Bronchial epithelial cell (primary cell): ENCODE results near the gene ECSIT. TPM values are rescaled to one million over a fixed set of nuclear protein-coding genes. Genes with fewer than 3 reads are reported as not detected.
A peak's percentile ranks its signal among the peaks of the same experiment; 100 is the strongest.

Source experiments
- DNase-seq: peaks from one replicate; pipeline ENCODE4 v3.0.0-alpha.2; 2010; ENCODE audit warnings: low read depth
- FAIRE-seq: peaks from 2 replicates; lab custom pipeline; 2011; peaks lifted over from hg19 to GRCh38; lab: Jason Lieb, UNC
- H3K27me3 ChIP-seq: 2 replicates; pipeline ENCODE4 v1.5.1; 2011; ENCODE audit warnings: low read length; ENCODE audit not compliant: control insufficient read depth, insufficient read depth
- H3K36me3 ChIP-seq: 2 replicates; pipeline ENCODE4 v1.5.1; 2011; ENCODE audit warnings: low read length; ENCODE audit not compliant: control insufficient read depth, insufficient read depth
- H3K4me3 ChIP-seq: 2 replicates; pipeline ENCODE4 v1.5.1; 2011; ENCODE audit warnings: mild to moderate bottlenecking, low read depth, low read length, control low read depth
- total RNA-seq: library from RNA; depleted of rRNA; stranded (reverse); fragments of >200 nt; gene quantifications from 2 replicates; pipeline ENCODE4 v1.2.1, GENCODE V29; 2014
- TF ChIP-seq, protein P1 (sequence below): IDR thresholded peaks from 2 replicates; pipeline ENCODE4 v1.5.1; 2011; ENCODE audit warnings: mild to moderate bottlenecking, moderate library complexity, low read length, control low read depth, inconsistent platforms; ENCODE audit not compliant: insufficient read depth, severe bottlenecking

ECSIT gene
- total RNA-seq, 1 donor from 2014 or later: 57.4 TPM

DNA sequence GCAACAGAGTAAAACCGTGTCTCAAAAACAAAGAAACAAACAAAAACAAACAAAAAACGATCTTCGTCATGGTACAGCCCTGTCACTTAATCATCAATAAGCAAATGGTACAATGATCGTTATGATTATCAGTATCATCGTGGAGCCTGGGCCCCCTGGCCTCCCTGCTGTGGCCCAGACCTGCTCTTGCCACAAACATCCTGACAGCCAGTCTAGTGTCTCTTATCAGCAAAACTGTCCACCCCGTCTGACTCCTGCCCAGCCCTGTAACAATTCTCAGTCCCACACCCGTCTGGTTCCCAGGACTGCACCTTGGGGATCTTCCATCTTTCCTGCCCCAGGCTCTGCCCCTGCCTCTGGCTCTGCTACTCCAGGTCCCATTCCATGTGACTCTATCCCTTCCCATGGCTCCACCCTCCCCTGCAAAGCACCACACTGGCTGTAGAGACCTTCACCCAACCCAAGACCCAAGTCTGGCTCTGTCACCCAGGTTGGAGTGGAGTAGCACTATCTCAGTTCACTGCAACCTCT, 29.0 kb downstream of the ECSIT start:
- H3K27me3 ChIP-seq: no peaks in the 10 kb centered on the region
- no peak overlapping the region for H3K4me3 ChIP-seq
- no peak for FAIRE-seq

DNA sequence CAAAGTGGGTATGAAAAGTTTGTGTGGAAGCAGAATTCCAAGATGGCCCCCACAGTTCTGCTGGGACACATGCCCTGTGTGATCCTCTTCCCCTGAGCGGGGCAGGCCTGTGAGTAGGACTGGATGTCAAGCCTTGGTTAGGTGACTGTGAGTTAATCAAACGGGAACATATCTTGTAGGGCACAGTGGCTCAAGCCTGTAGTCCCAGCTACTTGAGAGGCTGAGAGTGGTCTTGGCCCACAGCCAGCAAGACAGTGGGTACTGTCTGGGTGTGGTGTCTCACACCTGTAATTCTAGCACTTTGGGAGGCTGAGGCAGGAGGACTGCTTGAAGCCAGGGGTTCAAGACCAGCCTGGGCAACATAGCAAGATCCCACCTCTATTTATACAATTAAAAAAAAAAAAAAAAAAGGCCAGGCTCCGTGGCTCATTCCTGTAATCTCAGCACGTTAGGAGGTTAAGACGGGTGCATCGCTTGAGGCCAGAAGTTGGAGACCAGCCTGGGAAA, 29.7 kb downstream of the ECSIT start:
- FAIRE-seq: no peak
- no peak for DNase-seq
- Histone ChIP-seq H3K27me3 (no peaks in the 10 kb centered on the region), H3K4me3 (no peak overlapping the region), H3K36me3 (peaks cover 8% of the 10 kb centered on the region)
- TF ChIP-seq, protein P1, sequence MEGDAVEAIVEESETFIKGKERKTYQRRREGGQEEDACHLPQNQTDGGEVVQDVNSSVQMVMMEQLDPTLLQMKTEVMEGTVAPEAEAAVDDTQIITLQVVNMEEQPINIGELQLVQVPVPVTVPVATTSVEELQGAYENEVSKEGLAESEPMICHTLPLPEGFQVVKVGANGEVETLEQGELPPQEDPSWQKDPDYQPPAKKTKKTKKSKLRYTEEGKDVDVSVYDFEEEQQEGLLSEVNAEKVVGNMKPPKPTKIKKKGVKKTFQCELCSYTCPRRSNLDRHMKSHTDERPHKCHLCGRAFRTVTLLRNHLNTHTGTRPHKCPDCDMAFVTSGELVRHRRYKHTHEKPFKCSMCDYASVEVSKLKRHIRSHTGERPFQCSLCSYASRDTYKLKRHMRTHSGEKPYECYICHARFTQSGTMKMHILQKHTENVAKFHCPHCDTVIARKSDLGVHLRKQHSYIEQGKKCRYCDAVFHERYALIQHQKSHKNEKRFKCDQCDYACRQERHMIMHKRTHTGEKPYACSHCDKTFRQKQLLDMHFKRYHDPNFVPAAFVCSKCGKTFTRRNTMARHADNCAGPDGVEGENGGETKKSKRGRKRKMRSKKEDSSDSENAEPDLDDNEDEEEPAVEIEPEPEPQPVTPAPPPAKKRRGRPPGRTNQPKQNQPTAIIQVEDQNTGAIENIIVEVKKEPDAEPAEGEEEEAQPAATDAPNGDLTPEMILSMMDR: no peak

More for the DNA sequence above, 29.0 kb downstream of the ECSIT start:
- TF ChIP-seq, protein P1: no peak
- DNase-seq: no peak
- peaks cover 8% of the 10 kb centered on the region for H3K36me3 ChIP-seq

DNA sequence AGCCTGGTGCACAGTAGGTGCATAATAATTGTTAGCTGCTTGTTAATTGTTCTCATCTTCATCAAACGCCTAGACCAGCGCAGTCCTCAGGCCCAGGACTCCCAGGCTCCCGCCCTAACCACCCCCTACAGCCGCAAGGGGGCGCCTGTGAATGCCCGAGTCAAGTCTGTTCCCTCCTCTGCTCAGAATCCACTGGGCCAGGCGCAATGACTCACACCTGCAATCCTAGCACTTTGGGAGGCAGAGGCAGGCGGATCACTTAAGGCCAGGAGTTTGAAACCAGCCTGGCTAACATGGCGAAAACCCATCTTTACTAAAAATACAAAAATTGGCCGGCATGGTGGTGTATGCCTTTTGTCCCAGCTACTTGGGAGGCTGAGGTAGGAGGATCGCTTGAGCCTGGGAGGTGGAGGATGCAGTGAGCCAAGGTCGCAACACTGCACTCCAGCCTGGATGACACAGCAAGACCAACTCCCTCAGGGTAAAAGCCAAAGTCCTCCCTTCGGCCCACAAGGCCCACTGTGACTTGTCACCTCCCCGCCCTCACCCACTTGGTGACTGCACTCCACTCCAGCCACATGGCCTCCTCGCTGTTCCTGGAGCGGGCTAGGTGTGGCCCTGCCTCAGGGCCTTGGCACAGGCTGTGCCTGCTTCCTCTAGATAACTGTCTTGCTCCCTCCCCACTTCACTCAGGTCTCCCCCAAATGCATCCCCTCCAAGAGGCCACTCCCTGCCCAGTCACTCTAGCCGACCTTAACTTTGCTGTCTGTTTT, 32.4 kb downstream of the ECSIT start:
- TF ChIP-seq, protein P1: peak; percentile 77
- no peak overlapping the region for H3K4me3 ChIP-seq
- peaks cover 8% of the 10 kb centered on the region for H3K36me3 ChIP-seq
- peak; percentile 71 for DNase-seq
- peak; percentile 13 for FAIRE-seq
- H3K27me3 ChIP-seq: no peaks in the 10 kb centered on the region

DNA sequence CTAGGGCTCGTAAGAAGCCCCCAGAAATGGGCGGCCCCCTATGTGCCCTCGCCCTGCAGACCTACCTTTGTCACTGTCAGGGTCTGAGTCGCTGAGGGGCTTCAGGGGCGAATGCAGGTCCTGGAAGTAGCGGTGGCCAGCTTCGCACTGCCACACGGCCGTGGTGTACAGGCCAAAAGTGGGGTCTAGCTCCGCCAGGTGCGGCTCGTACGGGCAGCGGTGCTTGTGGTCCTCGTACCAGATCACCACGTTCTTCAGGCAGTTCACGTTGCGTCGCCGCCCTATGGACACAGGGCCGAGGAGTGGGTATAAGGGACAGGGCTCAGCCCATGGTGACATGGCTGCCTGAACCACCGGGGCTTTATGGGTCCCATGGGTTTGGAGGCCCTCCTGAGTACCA, 33.0 kb downstream of the ECSIT start:
- no peaks in the 10 kb centered on the region for H3K27me3 ChIP-seq
- TF ChIP-seq, protein P1: no peak
- peaks cover 8% of the 10 kb centered on the region for H3K36me3 ChIP-seq
- no peak for DNase-seq
- H3K4me3 ChIP-seq: no peak overlapping the region
- FAIRE-seq: no peak

DNA sequence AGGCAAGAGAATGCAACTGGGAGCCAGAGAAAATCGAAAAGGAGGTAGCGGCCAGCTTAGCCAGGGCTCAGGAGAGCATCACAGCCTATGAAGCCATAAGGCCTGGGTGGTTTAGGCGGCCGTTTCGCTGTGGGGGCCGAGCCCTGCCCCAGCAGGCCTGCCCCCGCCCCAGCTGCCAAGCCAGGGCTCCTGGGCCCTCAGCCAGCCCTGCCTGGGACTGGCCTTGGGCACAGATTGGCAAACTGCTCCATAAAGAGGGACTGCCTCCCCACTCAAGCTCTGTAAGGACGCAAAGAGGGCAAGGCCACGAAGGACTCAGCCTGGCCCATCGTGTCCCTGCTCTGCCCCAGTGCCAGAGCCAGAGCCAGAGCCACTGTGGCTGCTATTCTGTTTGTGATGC, 33.5 kb downstream of the ECSIT start:
- FAIRE-seq (no peak), DNase-seq (no peak)
- H3K27me3 ChIP-seq: no peaks in the 10 kb centered on the region
- peaks cover 8% of the 10 kb centered on the region for H3K36me3 ChIP-seq
- H3K4me3 ChIP-seq: no peak overlapping the region
- TF ChIP-seq, protein P1: no peak
